NT2/D1 (cell line): ENCODE results near the gene FBRSL1.

ENCODE experiments used
- YY1 ChIP-seq: IDR thresholded peaks from 2 replicates; pipeline ENCODE4 v1.6.1; 2011; ENCODE audit not compliant: insufficient read length, insufficient read depth
- ZNF274 ChIP-seq: IDR thresholded peaks from 2 replicates; pipeline ENCODE4 v1.6.1; 2011; ENCODE audit warnings: mild to moderate bottlenecking, low read depth, low read length

DNA sequence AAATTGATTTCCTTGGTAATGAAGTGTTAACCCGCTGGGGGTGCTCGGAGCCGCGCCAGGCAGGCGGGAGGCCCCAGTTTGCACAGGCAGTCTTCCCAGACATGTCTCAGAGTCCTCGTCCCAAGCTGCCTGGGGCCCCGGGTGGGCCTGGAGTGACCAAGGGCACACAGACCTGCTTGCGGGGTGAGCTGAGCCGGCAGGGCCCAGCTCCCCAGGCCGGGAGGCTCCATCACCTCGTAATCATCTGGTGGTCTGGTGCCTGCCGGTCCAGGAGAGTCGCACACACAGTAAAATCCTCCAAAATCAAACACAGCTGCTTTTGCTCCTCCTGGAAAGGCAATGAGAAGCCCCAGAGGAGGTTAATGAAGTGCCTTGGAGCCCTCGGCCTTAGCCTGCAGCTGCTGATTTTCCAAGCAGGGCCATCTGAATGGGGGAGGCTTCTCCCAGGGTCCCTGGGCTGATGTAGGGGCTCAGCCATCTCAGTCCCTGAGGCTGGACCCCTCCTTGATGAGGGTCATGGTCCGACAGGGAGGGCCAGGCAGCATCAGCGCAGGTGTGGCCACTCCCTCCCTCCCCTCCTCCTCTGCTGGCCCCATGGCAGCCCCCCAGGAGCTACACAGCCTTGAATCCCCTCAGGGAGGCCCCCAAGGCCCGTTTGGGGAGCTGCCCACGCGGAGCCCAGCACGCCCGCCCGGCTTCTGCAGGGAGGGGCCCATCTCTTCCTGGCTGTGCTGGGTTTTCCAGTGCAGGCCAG lies 39.4 kb upstream of the FBRSL1 start:
- TF ChIP-seq YY1: no peak
- TF ChIP-seq ZNF274: no peak
